GM06990 (cell line): Measurements from ENCODE around the gene STEAP4.

Experiments used
- DNase-seq: peaks from one replicate; pipeline ENCODE4 v3.0.0-alpha.2; 2011; ENCODE audit not compliant: insufficient read length; ENCODE audit errors: extremely low read depth
- H3K27me3 ChIP-seq: replicated peaks from 2 replicates; pipeline ENCODE4 v1.6.0; 2011; ENCODE audit warnings: low read length; ENCODE audit not compliant: control insufficient read depth, insufficient read depth
- H3K36me3 ChIP-seq: 2 replicates; pipeline ENCODE4 v1.5.1; 2011; ENCODE audit warnings: low read length; ENCODE audit not compliant: control insufficient read depth, insufficient read depth
- H3K4me3 ChIP-seq: replicated peaks from 2 replicates; pipeline ENCODE4 v1.5.1; 2011; ENCODE audit warnings: low read depth, mild to moderate bottlenecking, control low read depth, low read length
- TF ChIP-seq, protein P1 (sequence below): IDR thresholded peaks from 2 replicates; pipeline ENCODE4 v1.5.1; 2011; ENCODE audit warnings: low read length, control low read depth, mild to moderate bottlenecking, inconsistent platforms; ENCODE audit not compliant: insufficient read depth, poor library complexity, severe bottlenecking

STEAP4 gene

DNA sequence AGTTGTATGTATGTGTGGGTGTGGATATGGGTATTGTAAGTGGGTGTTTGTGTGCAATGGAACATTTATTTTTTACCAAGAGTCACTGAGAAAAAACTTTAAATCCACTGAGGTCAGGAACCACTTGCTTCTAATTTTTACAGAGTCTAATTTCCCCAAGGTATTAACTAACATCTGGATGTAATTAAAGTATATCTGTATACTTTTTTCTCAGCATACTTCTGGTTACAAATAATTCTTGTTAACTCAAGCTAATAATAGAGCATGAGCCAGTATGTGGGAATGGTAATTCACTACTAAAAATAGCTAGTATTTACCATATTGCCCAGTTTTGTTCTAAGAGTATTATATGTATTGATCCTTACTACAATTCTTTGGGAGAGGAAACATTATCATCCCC, 24.6 kb upstream of the STEAP4 start:
- no peak for DNase-seq
- no peak overlapping the region for H3K4me3 ChIP-seq
- no peaks in the 10 kb centered on the region for H3K27me3 ChIP-seq
- H3K36me3 ChIP-seq: no peaks in the 10 kb centered on the region
- TF ChIP-seq, protein P1, sequence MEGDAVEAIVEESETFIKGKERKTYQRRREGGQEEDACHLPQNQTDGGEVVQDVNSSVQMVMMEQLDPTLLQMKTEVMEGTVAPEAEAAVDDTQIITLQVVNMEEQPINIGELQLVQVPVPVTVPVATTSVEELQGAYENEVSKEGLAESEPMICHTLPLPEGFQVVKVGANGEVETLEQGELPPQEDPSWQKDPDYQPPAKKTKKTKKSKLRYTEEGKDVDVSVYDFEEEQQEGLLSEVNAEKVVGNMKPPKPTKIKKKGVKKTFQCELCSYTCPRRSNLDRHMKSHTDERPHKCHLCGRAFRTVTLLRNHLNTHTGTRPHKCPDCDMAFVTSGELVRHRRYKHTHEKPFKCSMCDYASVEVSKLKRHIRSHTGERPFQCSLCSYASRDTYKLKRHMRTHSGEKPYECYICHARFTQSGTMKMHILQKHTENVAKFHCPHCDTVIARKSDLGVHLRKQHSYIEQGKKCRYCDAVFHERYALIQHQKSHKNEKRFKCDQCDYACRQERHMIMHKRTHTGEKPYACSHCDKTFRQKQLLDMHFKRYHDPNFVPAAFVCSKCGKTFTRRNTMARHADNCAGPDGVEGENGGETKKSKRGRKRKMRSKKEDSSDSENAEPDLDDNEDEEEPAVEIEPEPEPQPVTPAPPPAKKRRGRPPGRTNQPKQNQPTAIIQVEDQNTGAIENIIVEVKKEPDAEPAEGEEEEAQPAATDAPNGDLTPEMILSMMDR: no peak

DNA sequence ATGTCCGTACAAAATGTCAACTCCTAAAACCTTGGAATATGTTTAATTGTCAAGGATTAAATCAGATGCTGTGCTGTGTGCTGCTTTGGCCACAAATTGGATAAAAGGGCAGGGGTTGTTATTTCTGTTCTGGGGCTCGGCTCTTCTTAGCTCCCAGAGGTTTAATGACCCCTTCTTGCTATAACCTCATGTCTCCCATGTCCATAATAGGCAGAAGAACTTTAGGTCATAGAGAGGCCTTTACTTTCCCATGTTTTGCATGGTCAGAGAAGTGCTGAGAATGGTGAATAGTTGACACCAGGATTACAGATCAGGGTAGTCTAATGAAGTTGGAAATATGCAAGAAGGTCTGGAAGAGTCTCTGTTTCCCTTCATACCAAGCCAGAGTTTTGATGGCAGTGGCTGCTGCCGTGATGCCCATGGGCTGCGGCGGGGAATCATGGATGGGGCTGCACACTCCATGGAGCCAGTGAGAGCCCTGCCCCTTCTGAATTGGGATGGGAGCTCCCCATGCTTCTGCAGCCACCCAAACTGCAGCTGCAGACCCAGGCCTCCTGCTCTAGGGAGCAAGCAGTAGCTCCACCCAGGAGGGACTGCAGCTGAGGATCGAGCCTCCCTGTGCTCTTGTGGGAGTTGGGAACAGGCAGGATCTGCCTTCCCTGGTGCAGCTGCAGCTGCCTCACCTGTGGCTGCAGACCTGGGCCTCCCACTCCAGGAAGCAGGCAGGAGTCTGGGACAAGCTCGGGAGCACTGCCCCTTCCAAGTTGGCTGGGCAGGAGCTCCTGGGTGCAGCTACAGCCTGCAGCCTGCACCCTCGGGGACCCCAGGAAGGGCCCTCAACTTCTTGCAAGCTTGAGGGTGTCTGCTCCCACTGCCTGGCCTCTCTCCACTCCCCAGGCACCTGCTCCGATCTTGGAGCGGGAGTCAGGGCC, 23.1 kb upstream of the STEAP4 start:
- H3K27me3 ChIP-seq: no peaks in the 10 kb centered on the region
- TF ChIP-seq, protein P1: no peak
- DNase-seq: no peak
- no peaks in the 10 kb centered on the region for H3K36me3 ChIP-seq
- H3K4me3 ChIP-seq: no peak overlapping the region

DNA sequence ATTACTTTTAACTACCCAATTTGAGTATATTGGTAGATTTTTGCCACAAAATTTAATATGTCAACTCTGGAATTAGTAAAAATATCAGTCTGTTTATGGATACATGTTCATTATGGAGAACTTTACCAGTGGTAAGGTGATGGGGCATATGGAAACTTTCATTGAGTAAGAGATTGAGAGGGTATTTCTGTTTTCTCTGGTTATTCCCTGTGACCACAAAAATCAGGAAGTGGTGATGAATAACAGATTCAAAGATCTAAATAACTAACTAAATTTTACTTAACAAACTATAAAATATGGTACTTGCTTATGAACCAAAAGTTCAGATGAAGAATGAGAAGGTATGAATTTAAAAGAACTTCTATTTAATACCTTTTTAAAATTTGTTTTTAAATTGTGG, 22.1 kb upstream of the STEAP4 start:
- TF ChIP-seq, protein P1: no peak
- no peaks in the 10 kb centered on the region for H3K27me3 ChIP-seq
- H3K36me3 ChIP-seq: no peaks in the 10 kb centered on the region
- no peak overlapping the region for H3K4me3 ChIP-seq
- no peak for DNase-seq

DNA sequence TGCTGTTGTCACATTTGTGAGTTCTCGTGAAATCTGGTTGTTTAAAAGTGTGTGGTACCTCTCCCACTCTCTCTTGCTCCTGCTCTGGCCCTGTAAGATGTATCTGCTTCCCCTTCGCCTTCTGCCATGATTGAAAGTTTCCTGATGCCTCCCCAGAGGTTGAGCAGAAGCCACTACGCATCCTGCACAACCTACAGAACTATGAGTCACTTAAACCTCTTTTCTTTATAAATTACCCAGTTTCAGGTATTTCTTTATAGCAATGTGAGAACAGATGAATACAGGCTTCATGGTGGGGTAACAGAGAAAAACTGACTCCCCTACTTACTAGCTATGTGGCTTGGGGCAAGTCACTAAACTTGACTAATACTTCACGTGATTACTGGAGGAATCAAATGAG, 18.0 kb upstream of the STEAP4 start:
- Histone ChIP-seq H3K36me3 (no peaks in the 10 kb centered on the region), H3K4me3 (no peak overlapping the region), H3K27me3 (no peaks in the 10 kb centered on the region)
- TF ChIP-seq, protein P1: no peak
- no peak for DNase-seq

DNA sequence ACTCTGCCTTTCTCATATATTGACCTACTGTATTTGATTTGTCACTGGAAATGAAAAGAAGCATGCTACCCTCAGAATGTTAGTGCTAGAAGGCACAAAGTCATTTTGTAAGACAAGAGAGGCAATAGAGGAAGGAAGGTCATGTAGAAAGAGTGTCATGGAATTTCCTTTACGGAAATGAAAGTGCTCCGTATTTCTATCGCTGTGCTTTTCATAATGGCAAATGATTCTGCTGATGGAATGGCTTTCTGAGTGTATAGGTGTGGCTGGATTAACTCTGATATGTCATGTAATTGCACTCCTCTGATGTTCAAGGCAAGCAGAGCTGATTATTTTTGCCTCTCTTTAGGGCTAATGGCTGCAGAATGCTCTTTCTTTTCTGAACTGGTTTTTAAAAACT, 15.5 kb upstream of the STEAP4 start:
- no peak for DNase-seq
- H3K27me3 ChIP-seq: no peaks in the 10 kb centered on the region
- H3K36me3 ChIP-seq: no peaks in the 10 kb centered on the region
- TF ChIP-seq, protein P1: no peak
- H3K4me3 ChIP-seq: no peak overlapping the region

DNA sequence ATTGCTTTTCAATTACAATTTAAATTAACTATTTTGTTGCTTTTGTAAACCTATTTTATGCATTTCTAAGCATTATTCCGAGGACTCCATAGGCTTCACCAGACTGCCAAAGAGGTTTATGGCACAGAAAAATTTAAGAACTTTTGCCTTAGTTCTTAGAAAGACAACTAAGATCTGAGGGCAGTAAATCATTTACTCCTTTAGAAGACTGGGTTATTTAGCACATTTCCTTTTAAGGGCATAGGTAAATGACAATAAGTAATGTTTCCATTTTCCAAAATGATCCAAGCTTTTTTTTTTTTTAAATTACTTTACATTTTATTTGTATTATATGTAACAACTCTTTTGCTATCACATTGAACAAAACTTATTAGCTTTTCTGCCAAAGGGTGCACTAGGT, 15.0 kb upstream of the STEAP4 start:
- Histone ChIP-seq H3K36me3 (no peaks in the 10 kb centered on the region), H3K4me3 (no peak overlapping the region), H3K27me3 (no peaks in the 10 kb centered on the region)
- no peak for DNase-seq
- TF ChIP-seq, protein P1: no peak
